BJ (cell line): ENCODE measurements around the gene STAT5A. TPM values are rescaled to one million over a fixed set of nuclear protein-coding genes. Genes with fewer than 3 reads are reported as not detected.

ENCODE experiments used
- CTCF ChIA-PET: fragments of 350-600 bp; formaldehyde crosslinking; extraction: SDS; loops from one replicate; lab custom pipeline; 2021; ENCODE audit warnings: antibody characterized with exemption, inconsistent platforms; lab: Yijun Ruan, JAX
- POLR2A ChIA-PET: fragments of 300-600 bp; sonication (Branson Sonifier 250); formaldehyde crosslinking; extraction: SDS; loops from one replicate; lab custom pipeline; 2021; ENCODE audit warnings: antibody characterized with exemption; lab: Charles Lee
- DNase-seq: peaks from one replicate; pipeline ENCODE4 v3.0.0-alpha.2; 2011; ENCODE audit warnings: low read depth
- H3K27me3 ChIP-seq: 2 replicates; pipeline ENCODE4 v1.6.0; 2011; ENCODE audit warnings: low read length; ENCODE audit not compliant: control insufficient read depth, insufficient read depth
- H3K36me3 ChIP-seq: 2 replicates; pipeline ENCODE4 v1.5.1; 2011; ENCODE audit warnings: low read length; ENCODE audit not compliant: control insufficient read depth, insufficient read depth
- H3K4me3 ChIP-seq: 2 replicates; pipeline ENCODE4 v1.5.1; 2011; ENCODE audit warnings: low read depth, mild to moderate bottlenecking, control low read depth, low read length
- CTCF ChIP-seq: IDR thresholded peaks from 2 replicates; pipeline ENCODE4 v1.5.1; 2011; ENCODE audit warnings: low read depth, mild to moderate bottlenecking, control low read depth, inconsistent platforms, low read length, moderate library complexity; ENCODE audit not compliant: insufficient read depth
- polyA plus RNA-seq: library from polyadenylated mRNA; depleted of rRNA; stranded (reverse); fragments of >200 nt; gene quantifications from 2 replicates; pipeline ENCODE4 v1.2.3, GENCODE V29; 2011

The STAT5A gene
- polyA plus RNA-seq, 1 experiment = 17.2 TPM

GRCh38 chr17:42310787-42311215 lies 22.5 kb downstream of the STAT5A start:
- CTCF ChIA-PET = interaction anchor here (0.9 to 4.2 kb wide), 11 partner anchors 9 to 267 kb away, joined by 3 to 30 read pairs (median 6); partner anchors contain the start of gene PSMC3IP

GRCh38 chr17:42311240-42312034 lies 23.1 kb downstream of the STAT5A start:
- Histone ChIP-seq H3K4me3 (no peak overlapping the region), H3K27me3 (no peaks in the 10 kb centered on the region), H3K36me3 (peaks cover 17% of the 10 kb centered on the region)
- CTCF ChIA-PET = interaction anchor here (0.6 to 4.2 kb wide), 30 partner anchors 8 to 266 kb away, joined by 3 to 30 read pairs (median 4); partner anchors contain the start of genes HCRT, NAGLU and PSMC3IP
- no peak for DNase-seq
- TF ChIP-seq CTCF = no peak
- POLR2A ChIA-PET = interaction anchor here (0.6 to 1.4 kb wide), 5 partner anchors 87 to 345 kb away, joined by 3 to 5 read pairs (median 3); partner anchors contain the start of gene CNP

More at GRCh38 chr17:42310787-42311215, 22.5 kb downstream of the STAT5A start:
- Histone ChIP-seq H3K4me3 (no peak overlapping the region), H3K27me3 (no peaks in the 10 kb centered on the region), H3K36me3 (peaks cover 19% of the 10 kb centered on the region)
- TF ChIP-seq CTCF = no peak
- POLR2A ChIA-PET = interaction anchor here (1.2 to 1.4 kb wide), 2 partner anchors 110 to 209 kb away, joined by 3 to 5 read pairs; no protein-coding TSS in a partner anchor
- no peak for DNase-seq

- ChIA-PET POLR2A (interaction anchor here (0.7 to 1.4 kb wide), 4 partner anchors 87 to 208 kb away, joined by 3 to 5 read pairs (median 3); no protein-coding TSS in a partner anchor), CTCF (interaction anchor here (0.6 to 4.2 kb wide), 29 partner anchors 8 to 266 kb away, joined by 3 to 30 read pairs (median 4); partner anchors contain the start of genes HCRT, NAGLU and PSMC3IP)
- no peak for DNase-seq
- no peak overlapping the region for H3K4me3 ChIP-seq
- no peak for TF ChIP-seq CTCF
- peaks cover 19% of the 10 kb centered on the region for H3K36me3 ChIP-seq
- no peaks in the 10 kb centered on the region for H3K27me3 ChIP-seq
Measured at GRCh38 chr17:42312035-42312284, 23.7 kb downstream of the STAT5A start.

- H3K4me3 ChIP-seq = no peak overlapping the region
- H3K27me3 ChIP-seq = no peaks in the 10 kb centered on the region
- ChIA-PET CTCF (interaction anchor here (0.7 to 4.2 kb wide), 28 partner anchors 8 to 265 kb away, joined by 3 to 30 read pairs (median 4); partner anchors contain the start of genes HCRT, NAGLU and PSMC3IP), POLR2A (interaction anchor here (0.7 to 1.4 kb wide), 4 partner anchors 86 to 207 kb away, joined by 3 to 5 read pairs (median 3); no protein-coding TSS in a partner anchor)
- peak; percentile 77 for TF ChIP-seq CTCF
- peaks cover 21% of the 10 kb centered on the region for H3K36me3 ChIP-seq
- DNase-seq = no peak
Measured at GRCh38 chr17:42312285-42313130, 24.2 kb downstream of the STAT5A start.
